Endodermal cell (in vitro differentiated cells): ENCODE data around the gene BTBD9. TPM values are rescaled to one million over a fixed set of nuclear protein-coding genes. Genes with fewer than 3 reads are reported as not detected.

Experiments
- DNase-seq: peaks from one replicate; pipeline ENCODE4 v3.0.0-alpha.2; 2017
- H3K27ac ChIP-seq: 2 replicates; pipeline ENCODE4 v1.5.1; 2013; ENCODE audit warnings: mild to moderate bottlenecking, low read depth, low read length, moderate library complexity
- H3K27me3 ChIP-seq: 2 replicates; pipeline ENCODE4 v1.6.1; 2013; ENCODE audit warnings: mild to moderate bottlenecking, low read length, moderate library complexity; ENCODE audit not compliant: insufficient read depth, control insufficient read depth, poor library complexity, severe bottlenecking
- H3K36me3 ChIP-seq: 2 replicates; pipeline ENCODE4 v1.7.0; 2013; ENCODE audit warnings: mild to moderate bottlenecking, low read length, moderate library complexity; ENCODE audit not compliant: control insufficient read depth, insufficient read depth
- H3K4me1 ChIP-seq: one replicate; pipeline ENCODE4 v1.7.0; 2013; ENCODE audit warnings: low read length; ENCODE audit not compliant: control insufficient read depth, insufficient read depth
- H3K4me3 ChIP-seq: 2 replicates; pipeline ENCODE4 v1.5.1; 2013; ENCODE audit warnings: mild to moderate bottlenecking, low read length, moderate library complexity
- H3K9ac ChIP-seq: 2 replicates; pipeline ENCODE4 v1.6.1; 2013; ENCODE audit warnings: mild to moderate bottlenecking, low read length, moderate library complexity; ENCODE audit not compliant: poor library complexity, severe bottlenecking; ENCODE audit errors: extremely low read depth
- H3K9me3 ChIP-seq: 2 replicates; pipeline ENCODE4 v1.6.1; 2013; ENCODE audit warnings: mild to moderate bottlenecking, low read length, moderate library complexity; ENCODE audit not compliant: control insufficient read depth
- H3K27ac Mint-ChIP-seq: 2 replicates; pipeline ENCODE4 v1.8.0; 2020; ENCODE audit warnings: mixed read lengths
- H3K27me3 Mint-ChIP-seq: 2 replicates; pipeline ENCODE4 v1.8.0; 2021; ENCODE audit warnings: mild to moderate bottlenecking, mixed read lengths; ENCODE audit not compliant: insufficient read depth
- H3K36me3 Mint-ChIP-seq: 2 replicates; pipeline ENCODE4 v1.8.0; 2020; ENCODE audit warnings: low read depth, mixed read lengths
- H3K4me1 Mint-ChIP-seq: 2 replicates; pipeline ENCODE4 v1.8.0; 2020; ENCODE audit warnings: mixed read lengths
- H3K4me3 Mint-ChIP-seq: 2 replicates; pipeline ENCODE4 v1.8.0; 2020; ENCODE audit warnings: mild to moderate bottlenecking, moderate library complexity, mixed read lengths
- H3K9me3 Mint-ChIP-seq: 2 replicates; pipeline ENCODE4 v1.8.0; 2020; ENCODE audit warnings: mild to moderate bottlenecking, mixed read lengths
- CTCF ChIP-seq: fragments of 200-600 bp; sonication (generic); conservative IDR thresholded peaks from 2 replicates; pipeline ENCODE4 v1.5.0; 2021; ENCODE audit warnings: antibody characterized with exemption, mild to moderate bottlenecking
- WGBS, 2 experiments: methylation state at CpG; one replicate each; pipeline versions ENCODE4 v1.1.5 to v1.1.7; 2013; ENCODE audit warnings: missing lambda C conversion rate in 2 of 2, mixed read lengths in 1 of 2; ENCODE audit not compliant: insufficient coverage in 1 of 2, insufficient read length in 1 of 2; 5-methylcytosine and 5-hydroxymethylcytosine counted together
- total RNA-seq, 2 donors: library from RNA; stranded (reverse); fragmentation: NEBNext Ultra II Directional in 1 of 2; extraction: Animal tissue kit (Norgen Biotek cat#: 25700) in 1 of 2; gene quantifications; 2 replicates in 1 of 2; 3 replicates in 1 of 2; pipeline ENCODE4 v1.2.1, GENCODE V29; 2021

Gene BTBD9
- total RNA-seq, 2 donors from 2014 or later = 7.6 to 12.3 TPM

- Mint-ChIP-seq H3K4me1 (peaks cover 13% of the 10 kb centered on the region), H3K9me3 (no peaks in the 10 kb centered on the region), H3K27me3 (peaks cover 2% of the 10 kb centered on the region), H3K36me3 (no peaks in the 10 kb centered on the region), H3K27ac (no peak overlapping the region), H3K4me3 (no peak overlapping the region)
- Histone ChIP-seq H3K36me3 (no peaks in the 10 kb centered on the region), H3K4me1 (peaks cover 2% of the 10 kb centered on the region), H3K4me3 (no peak overlapping the region), H3K27ac (no peak overlapping the region), H3K27me3 (no peaks in the 10 kb centered on the region), H3K9me3 (no peaks in the 10 kb centered on the region), H3K9ac (no peak overlapping the region)
- no peak for TF ChIP-seq CTCF
- no peak for DNase-seq
Measured at GRCh38 chr6:38391206-38391605, 248.5 kb downstream of the BTBD9 start.

- H3K9me3 ChIP-seq = no peaks in the 10 kb centered on the region
- H3K9me3 Mint-ChIP-seq = no peaks in the 10 kb centered on the region
- no peaks in the 10 kb centered on the region for H3K27me3 Mint-ChIP-seq
- H3K27me3 ChIP-seq = no peaks in the 10 kb centered on the region
- no peak overlapping the region for H3K9ac ChIP-seq
- H3K36me3 Mint-ChIP-seq = no peaks in the 10 kb centered on the region
- no peak for DNase-seq
- H3K4me3 ChIP-seq = no peak overlapping the region
- H3K4me3 Mint-ChIP-seq = no peak overlapping the region
- no peaks in the 10 kb centered on the region for H3K36me3 ChIP-seq
- no peak overlapping the region for H3K27ac ChIP-seq
- H3K27ac Mint-ChIP-seq = no peak overlapping the region
- H3K4me1 Mint-ChIP-seq = peaks cover 13% of the 10 kb centered on the region
- H3K4me1 ChIP-seq = peaks cover 2% of the 10 kb centered on the region
- 93 to 96% methylated on average over 3 to 4 of the region's 5 CpGs for WGBS, 2 experiments
- TF ChIP-seq CTCF = no peak
Measured at GRCh38 chr6:38389875-38390274, 249.9 kb downstream of the BTBD9 start.

DNA sequence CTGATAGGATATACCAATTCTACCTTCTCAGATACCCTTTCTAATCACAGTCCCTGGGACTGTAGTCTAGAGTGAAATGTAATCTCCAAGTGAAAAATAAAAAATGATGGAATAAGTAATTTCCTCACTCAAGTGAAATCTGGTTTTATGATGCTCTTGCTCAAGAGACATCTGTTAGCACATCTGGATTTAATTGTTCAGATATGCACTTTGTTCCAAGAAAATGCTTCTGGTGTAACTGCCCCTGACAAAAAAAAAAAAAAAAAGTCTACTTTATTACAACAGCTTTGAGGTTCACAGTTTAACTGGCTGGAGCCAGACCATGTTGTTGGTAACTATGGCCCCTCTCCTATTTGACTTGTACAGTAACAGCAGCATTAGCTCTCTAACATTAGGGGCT is 251.8 kb downstream of the BTBD9 start:
- H3K36me3 Mint-ChIP-seq = no peaks in the 10 kb centered on the region

More for the DNA sequence above, 251.8 kb downstream of the BTBD9 start:
- Mint-ChIP-seq H3K4me3 (no peak overlapping the region), H3K9me3 (no peaks in the 10 kb centered on the region), H3K27ac (no peak overlapping the region), H3K4me1 (peaks cover 13% of the 10 kb centered on the region), H3K27me3 (no peaks in the 10 kb centered on the region)
- Histone ChIP-seq H3K4me3 (no peak overlapping the region), H3K9ac (no peak overlapping the region), H3K27ac (no peak overlapping the region), H3K27me3 (no peaks in the 10 kb centered on the region), H3K9me3 (no peaks in the 10 kb centered on the region), H3K36me3 (no peaks in the 10 kb centered on the region), H3K4me1 (peaks cover 2% of the 10 kb centered on the region)
- no peak for TF ChIP-seq CTCF
- no peak for DNase-seq
